Stimulated activated CD8-positive, alpha-beta memory T cell treated with anti-CD3 and anti-CD28 coated beads, Interleukin-15, amount 100 ng/mL, for 1 hour (primary cell): ENCODE measurements around the gene TYW1B.
"Not testable (repeated sequence)": the region's sequence is repeated elsewhere in the genome, so short reads cannot be mapped to it uniquely, and the experiment has no call there.

Experiments used
- DNase-seq: peaks from one replicate; pipeline ENCODE4 v3.0.0-alpha.2; 2020; ENCODE audit warnings: low read depth

Gene TYW1B

DNA sequence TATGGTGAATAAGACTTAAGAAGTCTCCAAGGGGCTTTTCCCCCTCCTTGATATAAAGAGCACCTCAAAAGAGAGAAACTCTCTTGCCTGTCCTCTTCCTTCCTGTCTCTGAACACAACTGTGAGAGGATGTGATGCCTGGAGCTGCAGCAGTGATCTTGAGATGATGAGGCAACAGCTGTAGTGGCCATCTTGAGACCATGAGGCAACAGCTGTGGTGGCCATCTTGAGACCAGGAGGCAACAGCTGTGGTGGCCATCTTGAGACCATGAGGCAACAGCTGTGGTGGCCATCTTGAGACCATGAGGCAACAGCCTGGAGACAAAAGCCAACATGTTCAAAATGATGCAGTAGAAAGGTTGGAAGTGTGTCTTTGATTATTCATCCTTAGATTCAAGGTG, 277.5 kb downstream of the TYW1B start:
- not testable (repeated sequence) for DNase-seq

DNA sequence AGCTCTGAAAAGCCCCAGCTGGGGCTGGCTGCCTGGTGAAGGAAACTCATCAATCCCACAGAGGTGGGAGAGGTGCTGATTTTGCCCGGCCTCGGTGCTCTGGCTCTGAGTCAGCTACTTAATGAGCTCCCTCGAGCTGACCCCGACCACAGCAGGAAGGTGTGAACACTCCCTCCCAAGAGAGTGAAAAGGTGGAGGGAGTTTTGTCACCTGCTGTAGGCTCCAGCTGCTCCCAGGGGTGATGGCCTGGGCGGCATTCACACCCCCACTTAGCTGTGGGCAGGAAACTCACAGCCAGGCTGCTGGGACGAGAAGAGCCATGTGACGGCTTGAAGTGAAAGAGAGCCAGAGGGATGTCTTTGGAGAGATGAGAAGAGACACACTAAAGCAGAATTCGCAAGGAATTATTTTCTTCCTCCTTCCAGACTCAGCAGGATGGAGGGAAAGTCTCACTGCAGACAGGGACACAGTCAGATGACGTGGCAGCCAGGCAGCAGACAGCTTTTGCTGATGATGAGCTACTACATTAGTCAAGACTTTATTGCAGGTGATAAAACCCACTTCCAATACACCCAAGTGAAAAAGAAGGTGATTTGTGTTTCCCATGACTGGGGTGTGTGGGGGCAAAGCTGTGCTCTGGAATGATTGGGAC, 281.3 kb downstream of the TYW1B start:
- DNase-seq: not testable (repeated sequence)

DNA sequence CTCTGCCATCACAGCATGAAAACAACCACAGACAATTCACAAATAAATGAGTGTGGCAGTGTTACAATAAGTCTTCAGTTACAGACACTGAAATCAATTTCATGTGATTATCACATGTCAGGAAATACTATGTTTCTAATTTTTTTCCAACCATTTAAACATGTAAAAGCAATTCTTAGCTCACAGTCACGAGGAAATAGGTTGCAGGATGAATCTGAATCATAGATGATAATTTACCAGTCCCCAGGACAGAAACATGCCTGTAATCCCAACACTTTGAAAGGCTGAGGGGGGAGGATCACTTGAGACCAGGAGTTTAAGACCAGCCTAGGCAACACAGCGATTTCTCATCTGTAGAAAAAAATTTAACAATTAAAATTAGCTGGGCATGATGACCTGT, 283.5 kb downstream of the TYW1B start:
- not testable (repeated sequence) for DNase-seq

DNA sequence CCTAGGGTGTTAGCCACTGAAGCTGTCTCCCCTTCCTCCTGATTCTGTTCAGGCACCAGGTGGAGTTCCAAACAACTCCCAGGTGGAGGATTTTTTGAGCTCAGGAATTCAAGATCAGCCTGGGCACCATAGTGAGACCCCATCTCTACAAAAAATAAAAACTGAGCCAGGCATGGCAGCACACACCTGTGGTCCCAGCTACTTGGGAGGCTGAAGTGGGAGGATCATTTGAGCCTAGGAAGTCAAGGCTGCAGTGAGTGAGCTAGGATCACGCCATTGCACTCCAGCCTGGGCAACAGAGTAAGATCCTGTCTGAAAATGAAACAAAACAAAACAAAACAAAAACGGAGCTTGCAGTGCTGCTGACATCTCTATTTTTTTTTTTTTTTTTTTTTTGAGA, 287.1 kb downstream of the TYW1B start:
- no peak for DNase-seq

DNA sequence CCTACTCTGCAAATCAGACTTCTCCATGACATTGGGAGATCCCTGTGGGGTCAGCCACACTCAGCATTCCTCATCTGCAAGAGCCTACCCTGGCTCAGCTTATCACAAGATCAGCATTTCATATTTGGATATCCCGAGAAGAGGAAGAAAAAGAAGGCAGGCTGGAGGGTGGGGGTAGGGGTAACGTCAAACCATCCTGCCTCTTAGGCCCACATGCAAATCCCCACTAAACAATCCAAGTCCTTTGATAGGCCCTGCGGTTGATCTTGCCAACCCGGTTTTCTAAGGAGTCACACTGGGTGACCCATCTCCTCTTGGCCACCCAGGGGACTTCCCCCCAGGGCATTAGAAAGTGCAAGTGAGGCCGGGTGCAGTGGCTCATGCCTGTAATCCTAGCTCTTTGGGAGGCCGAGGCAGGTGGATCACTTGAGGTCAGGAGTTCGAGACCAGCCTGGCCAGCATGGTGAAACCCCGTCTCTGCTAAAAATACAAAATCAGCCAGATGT, 287.8 kb downstream of the TYW1B start:
- no peak for DNase-seq

DNA sequence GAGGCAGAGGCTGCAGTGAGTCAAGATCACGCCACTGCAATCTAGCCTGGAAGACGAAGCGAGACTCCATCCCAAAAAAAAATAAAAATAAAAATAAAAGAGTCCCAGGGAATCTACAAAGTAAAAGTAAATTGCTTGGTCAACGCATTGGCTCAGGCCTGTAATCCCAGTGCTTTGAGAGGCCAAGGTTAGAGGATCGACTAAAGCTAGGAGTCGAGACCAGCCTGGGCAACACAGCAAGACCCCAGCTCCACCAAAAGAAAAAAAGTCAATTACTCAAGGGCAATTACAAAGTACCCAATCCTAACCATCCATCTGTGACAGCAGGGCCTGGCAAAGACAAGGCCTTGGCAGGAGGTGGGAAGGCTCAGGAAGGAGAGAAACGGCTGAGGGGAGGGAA, 288.3 kb downstream of the TYW1B start:
- DNase-seq: no peak

DNA sequence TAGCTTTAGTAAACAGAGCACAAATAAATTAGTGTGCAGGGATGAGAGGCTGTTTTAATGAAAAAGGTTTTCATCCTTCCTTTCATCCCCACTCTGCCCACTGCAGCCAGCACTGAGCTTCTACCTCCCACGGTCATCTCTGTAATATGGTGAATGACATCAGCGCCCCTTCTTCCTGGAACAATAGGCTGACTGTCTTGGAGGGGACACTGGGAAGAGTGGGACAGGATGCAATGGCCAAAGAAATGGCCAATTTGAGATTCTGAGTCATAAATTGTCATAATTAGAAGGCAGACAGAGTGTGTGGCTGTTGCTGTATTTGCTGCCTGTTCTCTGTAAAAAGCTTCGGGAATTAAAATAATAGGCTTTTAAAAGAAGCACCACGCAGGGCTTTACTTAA, 289.1 kb downstream of the TYW1B start:
- no peak for DNase-seq

DNA sequence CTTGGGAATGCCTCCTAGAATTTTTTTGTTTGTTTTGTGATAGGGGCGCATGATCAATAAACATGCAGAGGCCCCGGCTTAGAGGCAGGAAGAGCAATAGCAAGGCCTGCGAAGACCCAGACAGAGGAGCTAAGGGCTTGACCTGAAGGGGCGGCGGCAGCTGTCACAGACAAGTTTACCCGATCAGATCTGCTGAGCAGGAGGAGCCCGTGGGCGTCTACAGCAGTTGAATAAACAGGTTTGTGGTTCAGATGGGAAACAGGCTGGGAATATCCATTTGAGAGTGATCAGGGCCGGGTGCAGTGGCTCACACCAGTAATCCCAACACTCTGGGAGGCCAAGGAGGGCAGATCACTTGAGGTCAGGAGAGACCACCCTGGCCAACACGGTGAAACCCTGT, 289.9 kb downstream of the TYW1B start:
- no peak for DNase-seq

DNA sequence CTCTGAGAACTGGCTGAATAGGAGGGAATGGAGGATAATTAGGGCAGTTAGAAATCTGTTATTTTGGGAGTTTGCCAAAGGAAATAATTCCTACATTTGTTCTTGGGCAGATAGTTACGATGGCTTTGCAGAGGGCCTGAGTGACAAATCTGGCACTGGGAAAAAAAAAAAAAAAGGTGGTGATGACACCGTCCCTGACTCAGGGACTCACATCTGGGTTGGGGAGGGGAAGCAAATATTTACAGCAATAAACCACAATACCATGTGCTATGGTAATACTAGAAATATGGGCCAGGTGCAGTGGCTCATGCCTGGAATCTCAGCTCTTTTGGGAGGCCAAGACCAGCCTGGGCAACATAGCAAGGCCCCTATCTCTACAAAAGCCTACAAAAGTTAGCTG, 292.0 kb downstream of the TYW1B start:
- not testable (repeated sequence) for DNase-seq

DNA sequence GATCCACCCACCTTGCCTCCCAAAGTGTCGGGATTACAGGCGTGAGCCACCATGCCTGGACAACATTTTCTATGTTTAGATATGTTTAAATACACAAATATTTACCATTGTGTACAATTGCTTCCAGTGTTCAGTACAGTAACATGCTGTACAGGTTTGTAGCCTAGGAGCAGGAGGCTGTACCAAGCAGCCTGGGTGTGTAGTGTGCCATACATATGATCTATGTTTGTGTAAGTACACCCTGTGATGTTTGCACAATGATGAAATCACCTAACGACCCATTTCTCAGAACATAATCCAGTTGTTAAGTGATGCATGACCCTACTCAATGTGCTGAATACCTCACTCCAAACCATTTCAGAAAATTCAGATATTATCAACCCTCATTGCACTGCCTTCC, 297.0 kb downstream of the TYW1B start:
- not testable (repeated sequence) for DNase-seq
